Endothelial cell of umbilical vein (primary cell): Measurements from ENCODE around the gene MDH2. TPM values are rescaled to one million over a fixed set of nuclear protein-coding genes. Genes with fewer than 3 reads are reported as not detected.
A peak's percentile ranks its signal among the peaks of the same experiment; 100 is the strongest.
"Not testable (repeated sequence)": the region's sequence is repeated elsewhere in the genome, so short reads cannot be mapped to it uniquely, and the experiment has no call there.

ENCODE experiments used
- BruUV-seq: library from RNA; stranded (reverse); fragments of 400-500 nt; replicated peaks from 2 replicates; lab custom pipeline; 2021; lab: Mats Ljungman, UMichigan
- CTCF ChIA-PET: fragments of 300-600, 350-600 bp; sonication (Branson Sonifier 250); formaldehyde crosslinking; loops from one replicate; lab custom pipeline; 2021; ENCODE audit warnings: antibody characterized with exemption, inconsistent platforms; lab: Charles Lee
- POLR2A ChIA-PET: fragments of 300-600, 350-600 bp; sonication (Branson Sonifier 250); formaldehyde crosslinking; loops from one replicate; lab custom pipeline; 2021; ENCODE audit warnings: antibody characterized with exemption, inconsistent platforms; lab: Charles Lee
- DNase-seq: peaks from one replicate; pipeline ENCODE4 v3.0.0-alpha.2; 2011; ENCODE audit warnings: low read depth, low spot score
- FAIRE-seq: peaks from 2 replicates; lab custom pipeline; 2011; peaks lifted over from hg19 to GRCh38; lab: Jason Lieb, UNC
- H2AFZ ChIP-seq: 2 replicates; pipeline ENCODE4 v1.6.0; 2012; ENCODE audit warnings: low read depth, low read length, control low read depth, inconsistent platforms
- H3K27ac ChIP-seq: 2 replicates; pipeline ENCODE4 v1.5.1; 2011; ENCODE audit warnings: low read depth, mild to moderate bottlenecking, control low read depth, low read length, moderate library complexity; ENCODE audit not compliant: insufficient read depth
- H3K27me3 ChIP-seq, 2 experiments: 2 replicates each; pipeline versions ENCODE4 v1.6.0 to v1.6.1; 2011; ENCODE audit warnings: low read length in 2 of 2, mixed read lengths in 1 of 2; ENCODE audit not compliant: control insufficient read depth in 2 of 2, insufficient read depth in 2 of 2
- H3K36me3 ChIP-seq, 2 experiments: 2 replicates in 1 of 2; 3 replicates in 1 of 2; pipeline ENCODE4 v1.5.1; 2011; ENCODE audit warnings: low read length in 2 of 2, mild to moderate bottlenecking in 1 of 2, moderate library complexity in 1 of 2; ENCODE audit not compliant: control insufficient read depth in 2 of 2, insufficient read depth in 2 of 2; ENCODE audit errors: extremely low read depth in 1 of 2
- H3K4me1 ChIP-seq: 3 replicates; pipeline ENCODE4 v1.5.1; 2011; ENCODE audit warnings: mild to moderate bottlenecking, low read length; ENCODE audit not compliant: control insufficient read depth, insufficient read depth; ENCODE audit errors: extremely low read depth
- H3K4me2 ChIP-seq: 2 replicates; pipeline ENCODE4 v1.6.1; 2011; ENCODE audit warnings: low read length, control low read depth, mixed read lengths; ENCODE audit not compliant: insufficient read depth
- H3K4me3 ChIP-seq, 3 experiments: fragments of 200-600 bp in 1 of 3; sonication (generic), shearing (Covaris generic) in 1 of 3; replicated peaks in 1 of 3; 2 replicates each; pipeline ENCODE4 v1.5.1; 2011 to 2016; ENCODE audit warnings: control low read depth in 3 of 3, low read length in 3 of 3, mild to moderate bottlenecking in 2 of 3, inconsistent platforms in 1 of 3, low read depth in 1 of 3, moderate library complexity in 1 of 3; ENCODE audit not compliant: insufficient read depth in 1 of 3
- H3K79me2 ChIP-seq: 2 replicates; pipeline ENCODE4 v1.6.0; 2012; ENCODE audit warnings: low read length, inconsistent platforms; ENCODE audit not compliant: control insufficient read depth, insufficient read depth
- H3K9ac ChIP-seq: replicated peaks from 2 replicates; pipeline ENCODE3; 2011; ENCODE audit warnings: low read length, control low read depth; ENCODE audit not compliant: insufficient read depth; ENCODE audit errors: extremely low read depth
- H3K9me1 ChIP-seq: replicated peaks from 3 replicates; pipeline ENCODE4 v1.6.0; 2011; ENCODE audit warnings: mild to moderate bottlenecking, low read length; ENCODE audit not compliant: control insufficient read depth, insufficient read depth; ENCODE audit errors: extremely low read depth
- H3K9me3 ChIP-seq: replicated peaks from 2 replicates; pipeline ENCODE4 v1.5.1; 2012; ENCODE audit warnings: low read length, inconsistent platforms; ENCODE audit not compliant: control insufficient read depth, insufficient read depth
- H4K20me1 ChIP-seq: replicated peaks from 2 replicates; pipeline ENCODE3; 2011; ENCODE audit warnings: mild to moderate bottlenecking, low read length; ENCODE audit not compliant: control insufficient read depth, insufficient read depth; ENCODE audit errors: extremely low read depth
- EZH2 ChIP-seq: IDR thresholded peaks from 2 replicates; pipeline ENCODE4 v1.6.1; 2012; ENCODE audit warnings: borderline replicate concordance, low read depth, mild to moderate bottlenecking, moderate library complexity, low read length, inconsistent platforms; ENCODE audit not compliant: severe bottlenecking
- FOS ChIP-seq: IDR thresholded peaks from 2 replicates; pipeline ENCODE4 v1.6.1; 2011; ENCODE audit warnings: mild to moderate bottlenecking, low read length, moderate library complexity, borderline replicate concordance; ENCODE audit not compliant: insufficient read depth
- GATA2 ChIP-seq: IDR thresholded peaks from 2 replicates; pipeline ENCODE4 v1.7.0; 2011; ENCODE audit warnings: low read depth, mild to moderate bottlenecking, moderate library complexity, mixed read lengths, low read length; ENCODE audit not compliant: insufficient read length, insufficient read depth
- JUN ChIP-seq: IDR thresholded peaks from 2 replicates; pipeline ENCODE4 v1.6.1; 2011; ENCODE audit warnings: borderline replicate concordance, low read depth; ENCODE audit not compliant: insufficient read length, insufficient read depth
- MYC ChIP-seq: IDR thresholded peaks from one replicate; pipeline ENCODE4 v1.6.1; 2011; ENCODE audit warnings: mild to moderate bottlenecking, low read depth, low read length
- POLR2A ChIP-seq: IDR thresholded peaks from 2 replicates; pipeline ENCODE4 v1.6.1; 2012; ENCODE audit warnings: low read depth, mild to moderate bottlenecking, control low read depth, low read length
- POLR2AphosphoS5 ChIP-seq: IDR thresholded peaks from 2 replicates; pipeline ENCODE4 v1.6.1; 2012; ENCODE audit warnings: low read depth, mild to moderate bottlenecking, control low read depth, low read length, moderate library complexity; ENCODE audit not compliant: insufficient read depth
- dilution Hi-C: fragments of 300-500 bp; cut with MboI; formaldehyde crosslinking; loops from one replicate; pipeline ENCODE4 v1.15.0; 2019; ENCODE audit warnings: low sequenced_read_pairs; ENCODE audit not compliant: extremely low pct_ligation_motif_present
- intact Hi-C: fragments of 100-400 bp; cut with micrococcal nuclease; formaldehyde crosslinking; loops from one replicate; pipeline ENCODE4 v1.10.0; 2022
- polyA plus RNA-seq, 4 experiments: library from polyadenylated mRNA; depleted of rRNA in 3 of 4; stranded (reverse) in 3 of 4; unstranded in 1 of 4; fragments of >200 nt; gene quantifications; 2 replicates each; pipeline versions ENCODE4 v1.2.1 to v1.2.3, GENCODE V29; 2011 to 2012; ENCODE audit warnings: missing spikeins in 1 of 4
- total RNA-seq: library from RNA; stranded (reverse); gene quantifications from 2 replicates; pipeline ENCODE4 v1.2.3, GENCODE V29; 2021
- TF ChIP-seq, protein P1 (sequence below): IDR thresholded peaks from 2 replicates; pipeline ENCODE4 v1.6.1; 2011; ENCODE audit not compliant: insufficient read depth, insufficient read length
- TF ChIP-seq, protein P2 (sequence below), 2 donors: IDR thresholded peaks; 1 replicate in 1 of 2; 2 replicates in 1 of 2; pipeline ENCODE4 v1.5.1; 2011; ENCODE audit warnings: low read length in 2 of 2, mild to moderate bottlenecking in 2 of 2, moderate library complexity in 2 of 2, control low read depth in 1 of 2, inconsistent platforms in 1 of 2, low read depth in 1 of 2; ENCODE audit not compliant: insufficient read depth in 1 of 2; ENCODE audit errors: extremely low read depth in 1 of 2

Gene MDH2
- total and polyA plus RNA-seq, 2 donors (not counting 3 experiments of a cell fraction or from before 2014, with no cell fraction given) = 123 to 175 TPM

DNA sequence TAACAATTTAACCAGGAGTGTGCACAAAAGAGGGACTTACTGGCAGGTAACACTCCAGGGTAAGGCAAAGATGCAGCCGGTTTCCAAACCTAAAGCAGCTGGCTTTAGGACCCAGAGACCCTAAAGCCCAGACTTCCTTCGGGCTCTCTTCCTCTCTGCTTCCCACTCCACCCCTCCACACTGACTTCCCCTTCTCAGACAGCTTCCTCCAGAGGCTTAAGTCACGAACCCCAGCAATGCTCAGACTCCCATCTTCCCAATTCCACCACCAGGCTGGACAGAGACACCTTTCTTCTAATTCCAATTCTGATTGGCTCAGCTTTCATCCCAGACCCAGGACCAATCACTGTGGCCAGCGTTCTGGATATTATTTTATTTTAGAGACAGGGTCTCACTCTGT is 24.9 kb upstream of the MDH2 start:
- Histone ChIP-seq H3K9me3 (no peaks in the 10 kb centered on the region), H3K79me2 (no peaks in the 10 kb centered on the region), H4K20me1 (no peaks in the 10 kb centered on the region), H2AFZ (peak overlapping the region; percentile 46), H3K4me1 (peaks cover 2% of the 10 kb centered on the region), H3K27ac (no peak overlapping the region), H3K36me3 (peaks cover 0 to 5% of the 10 kb centered on the region in 2 experiments), H3K4me2 (no peak overlapping the region), H3K27me3 (no peaks in the 10 kb centered on the region), H3K9me1 (no peaks in the 10 kb centered on the region), H3K9ac (no peak overlapping the region), H3K4me3 (no peak overlapping the region)
- TF ChIP-seq GATA2 (no peak), POLR2A (no peak), JUN (no peak), MYC (no peak), POLR2AphosphoS5 (no peak), EZH2 (no peak), FOS (no peak)
- TF ChIP-seq, protein P1, sequence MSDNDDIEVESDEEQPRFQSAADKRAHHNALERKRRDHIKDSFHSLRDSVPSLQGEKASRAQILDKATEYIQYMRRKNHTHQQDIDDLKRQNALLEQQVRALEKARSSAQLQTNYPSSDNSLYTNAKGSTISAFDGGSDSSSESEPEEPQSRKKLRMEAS = no peak
- TF ChIP-seq, protein P2, sequence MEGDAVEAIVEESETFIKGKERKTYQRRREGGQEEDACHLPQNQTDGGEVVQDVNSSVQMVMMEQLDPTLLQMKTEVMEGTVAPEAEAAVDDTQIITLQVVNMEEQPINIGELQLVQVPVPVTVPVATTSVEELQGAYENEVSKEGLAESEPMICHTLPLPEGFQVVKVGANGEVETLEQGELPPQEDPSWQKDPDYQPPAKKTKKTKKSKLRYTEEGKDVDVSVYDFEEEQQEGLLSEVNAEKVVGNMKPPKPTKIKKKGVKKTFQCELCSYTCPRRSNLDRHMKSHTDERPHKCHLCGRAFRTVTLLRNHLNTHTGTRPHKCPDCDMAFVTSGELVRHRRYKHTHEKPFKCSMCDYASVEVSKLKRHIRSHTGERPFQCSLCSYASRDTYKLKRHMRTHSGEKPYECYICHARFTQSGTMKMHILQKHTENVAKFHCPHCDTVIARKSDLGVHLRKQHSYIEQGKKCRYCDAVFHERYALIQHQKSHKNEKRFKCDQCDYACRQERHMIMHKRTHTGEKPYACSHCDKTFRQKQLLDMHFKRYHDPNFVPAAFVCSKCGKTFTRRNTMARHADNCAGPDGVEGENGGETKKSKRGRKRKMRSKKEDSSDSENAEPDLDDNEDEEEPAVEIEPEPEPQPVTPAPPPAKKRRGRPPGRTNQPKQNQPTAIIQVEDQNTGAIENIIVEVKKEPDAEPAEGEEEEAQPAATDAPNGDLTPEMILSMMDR (IDR thresholded peaks at IDR 0.05; ENCODE audit: extremely low read depth in 1 of 2, insufficient read depth in 1 of 2, low read depth in 1 of 2, low read length in 2 of 2) = no peak
- intact Hi-C loops (no loop called here), dilution Hi-C loops (no loop called here)
- ChIA-PET POLR2A (interaction anchor here (0.6 kb wide), 1 partner anchor 97 kb away, joined by 3 read pairs; no protein-coding TSS in a partner anchor), CTCF (interaction anchor here (1.4 to 6.5 kb wide), 2 partner anchors 155 to 157 kb away, joined by 4 to 267 read pairs; no protein-coding TSS in a partner anchor)
- no peak for FAIRE-seq
- DNase-seq = no peak
- BruUV-seq = no TSS peak

DNA sequence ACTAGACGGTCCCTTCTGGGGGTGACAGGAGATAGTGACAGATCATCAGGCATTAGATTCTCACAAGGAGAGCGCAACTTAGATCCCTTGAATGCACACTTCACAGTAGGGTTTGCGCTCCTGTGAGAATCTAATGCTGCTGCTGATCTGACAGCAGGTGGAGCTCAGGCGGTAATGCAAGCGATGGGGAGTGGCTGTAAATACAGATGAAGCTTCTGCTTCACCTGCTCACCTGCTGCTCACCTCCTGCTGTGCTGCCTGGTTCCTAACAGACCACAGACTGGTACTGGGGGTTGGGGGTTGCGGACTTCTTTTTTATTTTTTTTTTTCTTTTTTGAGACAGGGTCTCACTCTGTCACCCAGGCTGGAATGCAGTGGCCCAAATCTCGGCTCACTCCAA is 18.2 kb upstream of the MDH2 start:
- FAIRE-seq, POLR2A ChIA-PET, H3K9me1 ChIP-seq, dilution Hi-C loops, H2AFZ ChIP-seq, H3K27me3 ChIP-seq, H3K4me1 ChIP-seq, intact Hi-C loops, H3K9me3 ChIP-seq, H3K4me2 ChIP-seq, H3K9ac ChIP-seq, H4K20me1 ChIP-seq, H3K27ac ChIP-seq, H3K4me3 ChIP-seq, H3K36me3 ChIP-seq, H3K79me2 ChIP-seq, BruUV-seq, DNase-seq: not testable (repeated sequence)
- CTCF ChIA-PET = interaction anchor here (1.0 to 1.4 kb wide), 3 partner anchors 9 to 285 kb away, joined by 3 read pairs; no protein-coding TSS in a partner anchor
